ENCODE measurements around the gene AP2M1. TPM values are rescaled to one million over a fixed set of nuclear protein-coding genes. Genes with fewer than 3 reads are reported as not detected.

The AP2M1 gene
- total and polyA plus RNA-seq, 4 donors: 71.9 to 200 (median 135) TPM

- Histone ChIP-seq H3K4me3 (ENCODE audit: low read depth in 1 of 3, low read length in 3 of 3) (no peak overlapping the region), H3K4me1 (ENCODE audit: control insufficient read depth in 4 of 4, insufficient read depth in 4 of 4, low read length in 3 of 4) (no peaks in the 10 kb centered on the region), H3K9ac (ENCODE audit: low read depth in 1 of 2, low read length in 2 of 2) (no peak overlapping the region), H3K9me3 (ENCODE audit: control insufficient read depth in 4 of 4, low read length in 3 of 4) (no peaks in the 10 kb centered on the region), H3K27me3 (ENCODE audit: control insufficient read depth in 4 of 4, insufficient read depth in 4 of 4, low read length in 3 of 4) (no peaks in the 10 kb centered on the region), H3K36me3 (ENCODE audit: control insufficient read depth in 4 of 4, insufficient read depth in 3 of 4, low read depth in 1 of 4, low read length in 3 of 4) (peaks cover 15 to 74% (median 51%) of the 10 kb centered on the region in 4 donors), H3K27ac (ENCODE audit: low read depth in 1 of 2, low read length in 2 of 2) (no peak overlapping the region)
- TF ChIP-seq RAD21 (IDR thresholded peaks at IDR 0.05) (no peak), FOXA2 (IDR thresholded peaks at IDR 0.05) (no peak), GABPA (IDR thresholded peaks at IDR 0.05 in 1 of 2, conservative IDR thresholded peaks at IDR 0.05 in 1 of 2) (no peak), HNF4A (conservative IDR thresholded peaks at IDR 0.05) (no peak), YY1 (IDR thresholded peaks at IDR 0.05) (no peak), NR2F2 (IDR thresholded peaks at IDR 0.05) (no peak), REST (IDR thresholded peaks at IDR 0.05) (no peak)
- 97% methylated on average over 8 of the region's 8 CpGs for WGBS
- DNase-seq (ENCODE audit: low spot score): no peak
Observed at GRCh38 chr3:184167786-184168185, 6.9 kb upstream of the AP2M1 start.

DNA sequence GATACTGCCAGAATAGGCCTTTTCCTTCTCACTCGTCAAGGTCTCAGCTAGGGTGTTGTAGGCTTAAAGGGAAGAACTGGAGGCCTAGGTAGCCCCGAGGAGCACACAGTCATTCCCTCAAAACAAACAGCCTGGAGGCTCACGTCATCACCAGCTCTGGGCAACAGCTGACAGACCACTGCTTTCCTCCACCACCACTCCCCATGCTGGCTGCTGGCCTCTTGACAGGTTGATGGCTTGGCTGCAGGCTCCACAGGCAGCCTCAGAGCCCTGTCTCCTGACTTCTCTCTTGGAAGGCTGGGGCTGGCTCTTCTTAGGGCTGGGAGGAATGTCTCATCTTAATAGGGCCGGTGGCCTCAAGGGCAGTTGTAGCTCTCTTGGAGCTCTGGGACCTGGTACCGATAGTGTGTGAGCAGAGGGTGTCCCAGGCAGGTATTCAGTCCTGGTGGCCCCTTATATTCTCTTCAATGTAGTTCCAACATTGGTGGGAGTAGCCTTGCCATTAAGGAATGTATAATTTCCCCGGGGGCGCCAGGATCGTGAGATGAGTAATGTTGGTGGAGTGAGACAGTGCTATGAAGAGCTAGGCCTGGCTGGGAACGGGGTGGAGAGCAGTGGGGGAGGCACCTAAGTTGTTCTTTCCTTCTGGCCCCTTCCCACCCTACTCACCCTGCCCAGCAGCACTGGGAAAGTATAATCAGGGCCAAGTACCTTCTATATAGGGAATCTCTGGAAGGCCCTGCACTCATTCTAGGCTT is 6.1 kb upstream of the AP2M1 start:
- no peak for DNase-seq (ENCODE audit: low spot score)
- Histone ChIP-seq H3K9ac (ENCODE audit: low read depth in 1 of 2, low read length in 2 of 2) (no peak overlapping the region), H3K9me3 (ENCODE audit: control insufficient read depth in 4 of 4, low read length in 3 of 4) (no peaks in the 10 kb centered on the region), H3K27ac (ENCODE audit: low read depth in 1 of 2, low read length in 2 of 2) (no peak overlapping the region), H3K4me1 (ENCODE audit: control insufficient read depth in 4 of 4, insufficient read depth in 4 of 4, low read length in 3 of 4) (no peaks in the 10 kb centered on the region), H3K27me3 (ENCODE audit: control insufficient read depth in 4 of 4, insufficient read depth in 4 of 4, low read length in 3 of 4) (no peaks in the 10 kb centered on the region), H3K4me3 (ENCODE audit: low read depth in 1 of 3, low read length in 3 of 3) (no peak overlapping the region), H3K36me3 (ENCODE audit: control insufficient read depth in 4 of 4, insufficient read depth in 3 of 4, low read depth in 1 of 4, low read length in 3 of 4) (peaks cover 15 to 73% (median 48%) of the 10 kb centered on the region in 4 donors)
- 94% methylated on average over 9 of the region's 9 CpGs for WGBS
- TF ChIP-seq, protein P1, sequence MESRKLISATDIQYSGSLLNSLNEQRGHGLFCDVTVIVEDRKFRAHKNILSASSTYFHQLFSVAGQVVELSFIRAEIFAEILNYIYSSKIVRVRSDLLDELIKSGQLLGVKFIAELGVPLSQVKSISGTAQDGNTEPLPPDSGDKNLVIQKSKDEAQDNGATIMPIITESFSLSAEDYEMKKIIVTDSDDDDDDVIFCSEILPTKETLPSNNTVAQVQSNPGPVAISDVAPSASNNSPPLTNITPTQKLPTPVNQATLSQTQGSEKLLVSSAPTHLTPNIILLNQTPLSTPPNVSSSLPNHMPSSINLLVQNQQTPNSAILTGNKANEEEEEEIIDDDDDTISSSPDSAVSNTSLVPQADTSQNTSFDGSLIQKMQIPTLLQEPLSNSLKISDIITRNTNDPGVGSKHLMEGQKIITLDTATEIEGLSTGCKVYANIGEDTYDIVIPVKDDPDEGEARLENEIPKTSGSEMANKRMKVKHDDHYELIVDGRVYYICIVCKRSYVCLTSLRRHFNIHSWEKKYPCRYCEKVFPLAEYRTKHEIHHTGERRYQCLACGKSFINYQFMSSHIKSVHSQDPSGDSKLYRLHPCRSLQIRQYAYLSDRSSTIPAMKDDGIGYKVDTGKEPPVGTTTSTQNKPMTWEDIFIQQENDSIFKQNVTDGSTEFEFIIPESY (IDR thresholded peaks at IDR 0.05): no peak
- TF ChIP-seq YY1 (IDR thresholded peaks at IDR 0.05) (no peak), GABPA (IDR thresholded peaks at IDR 0.05 in 1 of 2, conservative IDR thresholded peaks at IDR 0.05 in 1 of 2) (no peak), RXRA (IDR thresholded peaks at IDR 0.05) (no peak), SP1 (IDR thresholded peaks at IDR 0.05) (no peak), JUND (IDR thresholded peaks at IDR 0.05) (no peak), RAD21 (IDR thresholded peaks at IDR 0.05) (no peak), HNF4G (IDR thresholded peaks at IDR 0.05) (no peak), FOXA2 (IDR thresholded peaks at IDR 0.05) (no peak), NR2F2 (IDR thresholded peaks at IDR 0.05) (no peak), HNF4A (conservative IDR thresholded peaks at IDR 0.05) (no peak), FOXA1 (IDR thresholded peaks at IDR 0.05) (no peak)
- TF ChIP-seq, protein P2, sequence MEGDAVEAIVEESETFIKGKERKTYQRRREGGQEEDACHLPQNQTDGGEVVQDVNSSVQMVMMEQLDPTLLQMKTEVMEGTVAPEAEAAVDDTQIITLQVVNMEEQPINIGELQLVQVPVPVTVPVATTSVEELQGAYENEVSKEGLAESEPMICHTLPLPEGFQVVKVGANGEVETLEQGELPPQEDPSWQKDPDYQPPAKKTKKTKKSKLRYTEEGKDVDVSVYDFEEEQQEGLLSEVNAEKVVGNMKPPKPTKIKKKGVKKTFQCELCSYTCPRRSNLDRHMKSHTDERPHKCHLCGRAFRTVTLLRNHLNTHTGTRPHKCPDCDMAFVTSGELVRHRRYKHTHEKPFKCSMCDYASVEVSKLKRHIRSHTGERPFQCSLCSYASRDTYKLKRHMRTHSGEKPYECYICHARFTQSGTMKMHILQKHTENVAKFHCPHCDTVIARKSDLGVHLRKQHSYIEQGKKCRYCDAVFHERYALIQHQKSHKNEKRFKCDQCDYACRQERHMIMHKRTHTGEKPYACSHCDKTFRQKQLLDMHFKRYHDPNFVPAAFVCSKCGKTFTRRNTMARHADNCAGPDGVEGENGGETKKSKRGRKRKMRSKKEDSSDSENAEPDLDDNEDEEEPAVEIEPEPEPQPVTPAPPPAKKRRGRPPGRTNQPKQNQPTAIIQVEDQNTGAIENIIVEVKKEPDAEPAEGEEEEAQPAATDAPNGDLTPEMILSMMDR (IDR thresholded peaks at IDR 0.05; ENCODE audit: low read depth, low read length, missing input control): no peak
